ENCODE data around the gene MAGEA2.
"Not testable (repeated sequence)": the region's sequence is repeated elsewhere in the genome, so short reads cannot be mapped to it uniquely, and the experiment has no call there.

- not testable (repeated sequence) for TF ChIP-seq POLR2A, CTCF (IDR thresholded peaks at IDR 0.05)
Measured at GRCh38 chrX:152758918-152759317, 5.3 kb upstream of the MAGEA2 start, which contains the start of gene CSAG3.
